Measurements from ENCODE around the gene CDH13.

Gene CDH13

GRCh38 chr16:83727751-83728352 lies 1101.1 kb downstream of the CDH13 start:
- Histone ChIP-seq H3K4me2 (ENCODE audit: low read depth, low read length) (no peak overlapping the region), H3K9ac (ENCODE audit: low read length) (no peak overlapping the region), H4K20me1 (ENCODE audit: insufficient read depth, low read length) (no peaks in the 10 kb centered on the region), H3K4me1 (ENCODE audit: low read length) (no peaks in the 10 kb centered on the region), H3F3A (ENCODE audit: insufficient read depth, low read length) (no peaks in the 10 kb centered on the region), H3K27ac (ENCODE audit: low read length) (no peak overlapping the region), H3K36me3 (replicated peaks; ENCODE audit: insufficient read depth, low read length) (no peaks in the 10 kb centered on the region), H3K79me2 (ENCODE audit: low read length) (no peaks in the 10 kb centered on the region), H3K9me3 (replicated peaks; ENCODE audit: insufficient read depth, low read length) (no peaks in the 10 kb centered on the region), H3K4me3 (ENCODE audit: low read length) (no peak overlapping the region), H2AFZ (ENCODE audit: low read length) (no peak overlapping the region), H3K9me2 (replicated peaks; ENCODE audit: insufficient read depth, low read length) (no peaks in the 10 kb centered on the region), H3K27me3 (replicated peaks; ENCODE audit: insufficient read depth, low read length) (no peaks in the 10 kb centered on the region)
- TF ChIP-seq EZH2 (optimal IDR thresholded peaks at IDR 0.05; ENCODE audit: low read depth, low read length) (no peak), EZH2phosphoT487 (IDR thresholded peaks at IDR 0.05; ENCODE audit: low read length) (no peak)
- TF ChIP-seq, protein P1, sequence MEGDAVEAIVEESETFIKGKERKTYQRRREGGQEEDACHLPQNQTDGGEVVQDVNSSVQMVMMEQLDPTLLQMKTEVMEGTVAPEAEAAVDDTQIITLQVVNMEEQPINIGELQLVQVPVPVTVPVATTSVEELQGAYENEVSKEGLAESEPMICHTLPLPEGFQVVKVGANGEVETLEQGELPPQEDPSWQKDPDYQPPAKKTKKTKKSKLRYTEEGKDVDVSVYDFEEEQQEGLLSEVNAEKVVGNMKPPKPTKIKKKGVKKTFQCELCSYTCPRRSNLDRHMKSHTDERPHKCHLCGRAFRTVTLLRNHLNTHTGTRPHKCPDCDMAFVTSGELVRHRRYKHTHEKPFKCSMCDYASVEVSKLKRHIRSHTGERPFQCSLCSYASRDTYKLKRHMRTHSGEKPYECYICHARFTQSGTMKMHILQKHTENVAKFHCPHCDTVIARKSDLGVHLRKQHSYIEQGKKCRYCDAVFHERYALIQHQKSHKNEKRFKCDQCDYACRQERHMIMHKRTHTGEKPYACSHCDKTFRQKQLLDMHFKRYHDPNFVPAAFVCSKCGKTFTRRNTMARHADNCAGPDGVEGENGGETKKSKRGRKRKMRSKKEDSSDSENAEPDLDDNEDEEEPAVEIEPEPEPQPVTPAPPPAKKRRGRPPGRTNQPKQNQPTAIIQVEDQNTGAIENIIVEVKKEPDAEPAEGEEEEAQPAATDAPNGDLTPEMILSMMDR (IDR thresholded peaks at IDR 0.05; ENCODE audit: low read length), result no peak
- no peak for DNase-seq

- Histone ChIP-seq H3K36me3 (replicated peaks; ENCODE audit: insufficient read depth, low read length) (no peaks in the 10 kb centered on the region), H3K9ac (ENCODE audit: low read length) (no peak overlapping the region), H3K27me3 (replicated peaks; ENCODE audit: insufficient read depth, low read length) (no peaks in the 10 kb centered on the region), H3K4me2 (ENCODE audit: low read depth, low read length) (no peak overlapping the region), H3K9me3 (replicated peaks; ENCODE audit: insufficient read depth, low read length) (no peaks in the 10 kb centered on the region), H3K79me2 (ENCODE audit: low read length) (no peaks in the 10 kb centered on the region), H3K9me2 (replicated peaks; ENCODE audit: insufficient read depth, low read length) (no peaks in the 10 kb centered on the region), H3F3A (ENCODE audit: insufficient read depth, low read length) (no peaks in the 10 kb centered on the region), H3K4me1 (ENCODE audit: low read length) (no peaks in the 10 kb centered on the region), H3K27ac (ENCODE audit: low read length) (no peak overlapping the region), H4K20me1 (ENCODE audit: insufficient read depth, low read length) (no peaks in the 10 kb centered on the region), H3K4me3 (ENCODE audit: low read length) (no peak overlapping the region), H2AFZ (ENCODE audit: low read length) (no peak overlapping the region)
- no peak for DNase-seq
- TF ChIP-seq, protein P1 (IDR thresholded peaks at IDR 0.05; ENCODE audit: low read length), result no peak
- TF ChIP-seq EZH2phosphoT487 (IDR thresholded peaks at IDR 0.05; ENCODE audit: low read length), result no peak
- no peak for TF ChIP-seq EZH2 (optimal IDR thresholded peaks at IDR 0.05; ENCODE audit: low read depth, low read length)
Measured at GRCh38 chr16:83728492-83728891, 1101.7 kb downstream of the CDH13 start.

DNA sequence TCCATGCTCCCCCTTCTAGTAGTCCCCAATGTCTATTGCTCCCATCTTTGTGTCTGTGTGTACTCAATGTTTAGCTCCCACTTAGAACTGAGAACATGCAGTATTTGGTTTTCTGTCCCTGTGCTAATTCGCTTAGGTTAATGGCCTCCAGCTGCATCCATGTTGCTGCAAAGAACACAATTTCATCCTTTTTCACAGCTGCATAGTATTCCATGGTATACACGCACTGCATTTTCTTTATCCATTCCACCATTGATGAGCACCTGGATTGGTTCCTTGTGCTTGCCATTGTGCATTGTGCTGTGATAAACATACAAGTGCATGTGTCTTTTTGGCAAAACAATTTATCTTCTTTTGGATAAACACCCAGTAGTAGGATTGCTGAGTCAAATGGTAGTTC lies 1104.0 kb downstream of the CDH13 start:
- Histone ChIP-seq H2AFZ (ENCODE audit: low read length) (no peak overlapping the region), H3K4me2 (ENCODE audit: low read depth, low read length) (no peak overlapping the region), H3K4me1 (ENCODE audit: low read length) (no peaks in the 10 kb centered on the region), H3K9ac (ENCODE audit: low read length) (no peak overlapping the region), H3K79me2 (ENCODE audit: low read length) (no peaks in the 10 kb centered on the region), H3K9me2 (replicated peaks; ENCODE audit: insufficient read depth, low read length) (no peaks in the 10 kb centered on the region), H3K27me3 (replicated peaks; ENCODE audit: insufficient read depth, low read length) (no peaks in the 10 kb centered on the region), H4K20me1 (ENCODE audit: insufficient read depth, low read length) (no peaks in the 10 kb centered on the region), H3K36me3 (replicated peaks; ENCODE audit: insufficient read depth, low read length) (no peaks in the 10 kb centered on the region), H3F3A (ENCODE audit: insufficient read depth, low read length) (no peaks in the 10 kb centered on the region), H3K27ac (ENCODE audit: low read length) (no peak overlapping the region), H3K4me3 (ENCODE audit: low read length) (no peak overlapping the region), H3K9me3 (replicated peaks; ENCODE audit: insufficient read depth, low read length) (no peaks in the 10 kb centered on the region)
- TF ChIP-seq EZH2phosphoT487 (IDR thresholded peaks at IDR 0.05; ENCODE audit: low read length) (no peak), EZH2 (optimal IDR thresholded peaks at IDR 0.05; ENCODE audit: low read depth, low read length) (no peak)
- TF ChIP-seq, protein P1 (IDR thresholded peaks at IDR 0.05; ENCODE audit: low read length), result no peak
- no peak for DNase-seq
